ENCODE measurements around the gene FAM83C. TPM values are rescaled to one million over a fixed set of nuclear protein-coding genes. Genes with fewer than 3 reads are reported as not detected.

The FAM83C gene
- 0.93 and 1.7 TPM in 2 replicates for total RNA-seq

DNA sequence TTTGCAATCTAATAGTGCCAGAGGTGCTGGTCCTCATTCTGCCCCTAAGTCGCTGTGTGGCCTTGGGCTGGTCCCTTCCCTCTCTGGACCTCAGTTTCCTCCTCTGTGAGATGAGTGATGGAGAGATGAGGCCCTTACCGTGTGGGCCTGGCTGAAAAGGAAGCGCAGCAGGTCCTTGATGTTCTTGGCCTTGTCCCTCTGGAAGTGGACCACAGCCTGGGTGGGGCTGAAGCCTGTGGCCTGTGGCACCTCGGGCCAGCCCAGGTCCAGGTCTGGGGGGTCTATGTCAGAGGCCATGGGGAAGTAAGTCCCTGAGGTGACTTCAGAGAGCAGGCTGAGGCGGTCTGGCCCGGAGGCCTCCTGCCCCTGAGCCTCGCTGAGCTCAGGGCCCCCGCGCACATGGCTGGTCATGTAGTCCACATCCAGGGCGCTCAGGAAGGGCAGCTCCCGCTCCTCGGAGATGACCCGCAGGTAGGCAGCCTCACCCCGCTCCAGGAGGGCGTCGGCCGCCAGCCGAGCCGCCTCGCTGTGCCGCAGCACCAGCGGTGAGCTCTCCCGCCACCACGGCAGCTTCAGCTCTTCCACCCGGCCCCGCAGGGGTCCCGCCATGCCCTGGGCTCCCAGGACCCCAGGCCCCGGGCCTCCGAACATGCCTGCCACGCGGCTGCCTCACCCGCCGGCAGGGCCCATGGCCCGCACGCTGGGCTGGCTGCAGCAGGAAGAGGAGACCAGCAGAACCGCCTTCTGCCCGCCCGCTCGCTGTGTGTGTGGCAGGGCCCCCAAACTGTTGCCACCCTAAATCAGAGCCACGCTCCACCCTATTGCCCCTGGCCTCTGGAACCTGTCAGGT lies at the start of gene FAM83C:
Gene FAM83C, minus strand, starts transcription at position 772 of the 850 bp plus-strand sequence. Its CDS starts 121 bp downstream, at position 651.

DNA sequence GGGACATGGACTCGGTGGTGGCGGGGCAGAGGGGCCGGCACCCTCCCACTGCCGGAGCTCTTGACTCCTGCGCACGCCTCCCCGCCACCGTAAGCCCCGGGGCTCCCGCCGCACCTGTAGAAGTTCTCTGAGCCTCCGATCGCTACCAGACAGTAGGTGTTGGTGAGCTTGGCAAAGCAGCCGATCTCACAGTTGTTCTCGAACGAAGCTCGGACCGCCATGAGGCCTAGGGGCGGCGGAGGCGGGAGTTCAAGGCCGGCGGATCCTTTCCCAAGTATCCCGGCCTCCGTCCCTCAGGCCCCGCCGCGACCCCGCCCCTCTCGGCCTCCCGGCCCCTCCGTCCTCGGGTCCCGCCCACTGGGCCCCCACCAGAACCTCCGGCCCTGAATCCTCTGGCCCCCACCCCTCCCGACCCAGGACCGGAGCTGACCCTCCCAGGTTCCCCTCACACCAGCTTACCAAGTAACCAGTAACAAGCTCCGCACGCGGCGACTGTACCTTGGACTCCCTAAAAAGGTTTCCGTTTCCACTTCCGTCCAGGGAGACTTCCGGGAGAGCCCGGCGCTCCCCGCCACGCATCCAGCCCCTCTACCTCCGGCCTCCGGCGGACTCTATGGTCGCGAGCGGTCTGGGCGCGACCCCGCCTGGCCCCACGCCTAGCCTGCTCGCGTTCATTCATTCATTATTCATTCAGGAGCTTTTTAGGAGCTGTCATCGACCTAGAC lies 7.8 kb downstream of the FAM83C start, which contains the start of gene EIF6:
Gene EIF6, minus strand, starts transcription at position 506 of the 725 bp plus-strand sequence. Its CDS starts 285 bp downstream, at position 221.

DNA sequence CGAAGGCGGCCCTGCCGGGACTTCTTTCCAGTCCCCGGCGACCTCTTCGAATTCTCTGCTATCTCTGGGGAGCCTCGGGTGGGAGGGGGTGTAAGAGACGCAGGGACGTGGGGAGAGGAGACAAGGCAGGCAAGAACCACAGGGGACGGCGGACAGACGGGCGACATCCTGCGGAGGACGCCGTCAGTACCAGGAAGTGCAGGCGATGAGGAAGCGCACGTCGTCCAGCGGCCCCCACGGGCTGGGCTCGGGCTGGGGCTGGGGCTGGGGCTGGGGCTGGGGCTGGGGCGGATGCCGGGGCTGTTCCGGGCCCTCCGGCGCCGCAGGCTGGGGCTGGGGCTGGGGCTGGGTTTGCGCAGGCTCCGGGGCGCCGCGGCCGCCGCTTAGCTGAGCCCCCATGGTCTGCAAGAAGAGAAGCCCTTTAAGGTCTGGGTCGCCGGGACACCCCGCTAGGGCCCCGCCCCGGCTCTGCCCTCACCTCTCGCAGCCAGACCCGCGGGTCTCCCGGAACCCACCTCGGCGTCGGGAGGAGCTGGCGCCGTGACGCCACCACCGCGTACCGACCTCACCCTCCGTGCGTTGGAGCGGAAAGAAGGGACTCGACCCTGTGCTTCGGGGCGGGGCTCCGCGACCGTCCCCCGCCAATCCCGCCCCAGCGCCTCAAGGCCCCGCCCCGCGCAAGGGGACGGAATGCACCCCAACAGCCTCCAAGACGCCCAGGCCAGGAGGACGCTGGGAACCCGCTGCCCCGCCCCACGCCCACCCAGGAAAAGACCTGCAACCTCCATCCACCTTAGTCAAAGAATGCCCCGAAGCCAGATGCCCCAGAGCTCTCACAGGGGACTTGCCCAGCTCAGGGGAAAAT lies 14.5 kb downstream of the FAM83C start, which contains the start of gene MMP24OS:
Gene MMP24OS, minus strand, starts transcription at position 592 of the 865 bp plus-strand sequence. Its CDS starts 193 bp downstream, at position 399.

Other genes starting within 250 kb of the FAM83C start
- 32.8 and 54.8 TPM in 2 replicates for gene TRPC4AP, start 199.6 kb downstream of the FAM83C start, total RNA-seq
- 51.0 and 74.8 TPM in 2 replicates for gene EDEM2, start 145.1 kb downstream of the FAM83C start, total RNA-seq
- gene PROCR, start 120.4 kb downstream of the FAM83C start, total RNA-seq, result 14.2 and 100 TPM in 2 replicates
- gene MMP24, start 65.7 kb downstream of the FAM83C start, total RNA-seq, result under 0.01 and 0.07 TPM in 2 replicates
- 3.1 and 8.7 TPM in 2 replicates for gene MMP24OS, start 14.3 kb downstream of the FAM83C start, total RNA-seq
- 172 and 276 TPM in 2 replicates for gene EIF6, start 7.7 kb downstream of the FAM83C start, total RNA-seq
- gene UQCC1, start 119.5 kb upstream of the FAM83C start, total RNA-seq, result 19.1 and 38.0 TPM in 2 replicates
- gene GDF5, start 145.8 kb upstream of the FAM83C start, total RNA-seq, result under 0.01 and 0.64 TPM in 2 replicates
- 18.1 and 63.6 TPM in 2 replicates for gene CEP250, start 163.2 kb upstream of the FAM83C start, total RNA-seq
- not detected in 2 replicates for gene C20orf173, start 237.2 kb upstream of the FAM83C start, total RNA-seq
- gene ERGIC3, start 249.7 kb upstream of the FAM83C start, total RNA-seq, result 335 and 341 TPM in 2 replicates